Measurements from ENCODE around the gene C19orf33.

DNA sequence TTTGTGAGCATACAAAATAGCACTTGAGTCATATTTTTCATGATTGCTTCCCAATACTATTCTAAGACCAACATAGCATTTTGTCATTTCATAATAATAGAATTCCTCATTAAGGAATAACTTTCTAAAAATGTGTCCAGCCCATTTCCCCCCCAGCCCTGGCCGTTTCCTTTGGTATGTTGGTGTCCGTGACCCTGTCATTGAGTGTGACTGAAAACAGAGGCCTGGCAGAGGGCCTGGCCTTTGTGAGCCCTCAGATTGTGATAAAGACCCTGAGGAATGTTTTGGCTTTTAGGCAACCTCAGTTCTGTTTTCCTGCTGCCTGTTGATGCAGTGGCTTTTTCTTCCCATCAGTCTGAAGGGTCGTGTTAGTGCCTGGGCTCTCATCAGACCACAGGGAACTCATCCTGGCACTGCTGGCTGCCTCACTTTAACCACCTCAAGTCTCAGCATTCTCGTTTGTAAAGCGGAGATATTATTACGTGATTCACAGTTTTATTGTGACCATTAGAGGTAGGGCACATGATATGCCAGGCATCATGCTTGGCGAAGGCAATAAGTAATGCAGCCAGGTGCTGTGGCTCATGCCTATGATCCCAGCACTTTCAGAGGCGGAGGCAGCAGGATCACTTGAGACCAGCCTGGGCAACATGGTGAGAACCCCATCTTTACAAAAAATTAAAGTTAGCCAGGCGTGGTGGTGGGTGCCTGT, 25.9 kb upstream of the C19orf33 start:
- TF ChIP-seq POLR2AphosphoS5 (IDR thresholded peaks at IDR 0.05; ENCODE audit: low read depth, low read length) = no peak
- no peak for TF ChIP-seq TAF1 (IDR thresholded peaks at IDR 0.05; ENCODE audit: borderline replicate concordance, insufficient read depth, low read length)
- TF ChIP-seq, protein P1, sequence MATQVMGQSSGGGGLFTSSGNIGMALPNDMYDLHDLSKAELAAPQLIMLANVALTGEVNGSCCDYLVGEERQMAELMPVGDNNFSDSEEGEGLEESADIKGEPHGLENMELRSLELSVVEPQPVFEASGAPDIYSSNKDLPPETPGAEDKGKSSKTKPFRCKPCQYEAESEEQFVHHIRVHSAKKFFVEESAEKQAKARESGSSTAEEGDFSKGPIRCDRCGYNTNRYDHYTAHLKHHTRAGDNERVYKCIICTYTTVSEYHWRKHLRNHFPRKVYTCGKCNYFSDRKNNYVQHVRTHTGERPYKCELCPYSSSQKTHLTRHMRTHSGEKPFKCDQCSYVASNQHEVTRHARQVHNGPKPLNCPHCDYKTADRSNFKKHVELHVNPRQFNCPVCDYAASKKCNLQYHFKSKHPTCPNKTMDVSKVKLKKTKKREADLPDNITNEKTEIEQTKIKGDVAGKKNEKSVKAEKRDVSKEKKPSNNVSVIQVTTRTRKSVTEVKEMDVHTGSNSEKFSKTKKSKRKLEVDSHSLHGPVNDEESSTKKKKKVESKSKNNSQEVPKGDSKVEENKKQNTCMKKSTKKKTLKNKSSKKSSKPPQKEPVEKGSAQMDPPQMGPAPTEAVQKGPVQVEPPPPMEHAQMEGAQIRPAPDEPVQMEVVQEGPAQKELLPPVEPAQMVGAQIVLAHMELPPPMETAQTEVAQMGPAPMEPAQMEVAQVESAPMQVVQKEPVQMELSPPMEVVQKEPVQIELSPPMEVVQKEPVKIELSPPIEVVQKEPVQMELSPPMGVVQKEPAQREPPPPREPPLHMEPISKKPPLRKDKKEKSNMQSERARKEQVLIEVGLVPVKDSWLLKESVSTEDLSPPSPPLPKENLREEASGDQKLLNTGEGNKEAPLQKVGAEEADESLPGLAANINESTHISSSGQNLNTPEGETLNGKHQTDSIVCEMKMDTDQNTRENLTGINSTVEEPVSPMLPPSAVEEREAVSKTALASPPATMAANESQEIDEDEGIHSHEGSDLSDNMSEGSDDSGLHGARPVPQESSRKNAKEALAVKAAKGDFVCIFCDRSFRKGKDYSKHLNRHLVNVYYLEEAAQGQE (IDR thresholded peaks at IDR 0.05; ENCODE audit: insufficient read depth in 1 of 2, low read depth in 2 of 2, low read length in 2 of 2) = no peak
